ENCODE results near the gene LSM14B.

GRCh38 chr20:62155428-62156253, 33.4 kb downstream of the LSM14B start:
- TF ChIP-seq POLR2A (IDR thresholded peaks at IDR 0.05; ENCODE audit: low read depth, low read length): no peak
- TF ChIP-seq TAF1 (IDR thresholded peaks at IDR 0.05; ENCODE audit: borderline replicate concordance, low read depth, low read length): no peak
- TF ChIP-seq POLR2AphosphoS5 (IDR thresholded peaks at IDR 0.05; ENCODE audit: low read depth, low read length): no peak
